SK-N-MC (cell line): ENCODE results near the gene BCAM.
"Not testable (repeated sequence)": the region's sequence is repeated elsewhere in the genome, so short reads cannot be mapped to it uniquely, and the experiment has no call there.

Experiments
- DNase-seq: peaks from one replicate; pipeline ENCODE4 v3.0.0-alpha.2; 2011; ENCODE audit warnings: low read depth, low spot score
- H3K27ac ChIP-seq: fragments of 200-600 bp; sonication (generic); 2 replicates; pipeline ENCODE4 v1.5.1; 2016; ENCODE audit warnings: mixed run types
- H3K36me3 ChIP-seq: fragments of 200-600 bp; sonication (generic); 2 replicates; pipeline ENCODE4 v1.6.1; 2017; ENCODE audit warnings: antibody characterized with exemption, low read length, mixed read lengths; ENCODE audit not compliant: insufficient read depth
- H3K4me3 ChIP-seq: fragments of 200-600 bp; sonication (generic); 2 replicates; pipeline ENCODE4 v1.5.1; 2016
- H3K9ac ChIP-seq: fragments of 200-600 bp; sonication (generic); 2 replicates; pipeline ENCODE4 v1.8.0; 2017; ENCODE audit warnings: mixed run types, mixed read lengths; ENCODE audit not compliant: insufficient read length
- H3K9me3 ChIP-seq: fragments of 200-600 bp; sonication (generic); 2 replicates; pipeline ENCODE4 v1.6.1; 2017; ENCODE audit warnings: low read depth, mild to moderate bottlenecking, antibody characterized with exemption, low read length, moderate library complexity, mixed read lengths
- EZH2 ChIP-seq: fragments of 200-600 bp; sonication (generic); IDR thresholded peaks from one replicate; pipeline ENCODE4 v1.6.1; 2017; ENCODE audit warnings: antibody characterized with exemption
- FOXP2 ChIP-seq: optimal IDR thresholded peaks from 2 replicates; pipeline ENCODE3; 2011; ENCODE audit warnings: mild to moderate bottlenecking, moderate library complexity; ENCODE audit not compliant: insufficient read depth; ENCODE audit errors: extremely low read length, control extremely low read depth
- POLR2AphosphoS5 ChIP-seq: IDR thresholded peaks from 2 replicates; pipeline ENCODE4 v1.6.1; 2012; ENCODE audit warnings: mild to moderate bottlenecking, low read depth, low read length, borderline replicate concordance

The BCAM gene

GRCh38 chr19:44772959-44773358 is 35.9 kb upstream of the BCAM start:
- Histone ChIP-seq H3K9ac (no peak overlapping the region), H3K36me3 (no peaks in the 10 kb centered on the region), H3K27ac (no peak overlapping the region), H3K9me3 (no peaks in the 10 kb centered on the region), H3K4me3 (no peak overlapping the region)
- TF ChIP-seq POLR2AphosphoS5 = no peak
- no peak for TF ChIP-seq FOXP2
- no peak for TF ChIP-seq EZH2
- no peak for DNase-seq

- no peak overlapping the region for H3K4me3 ChIP-seq
- no peaks in the 10 kb centered on the region for H3K9me3 ChIP-seq
- DNase-seq = no peak
- H3K27ac ChIP-seq = no peak overlapping the region
- TF ChIP-seq POLR2AphosphoS5 (no peak), FOXP2 (no peak), EZH2 (no peak)
- H3K36me3 ChIP-seq = no peaks in the 10 kb centered on the region
- H3K9ac ChIP-seq = no peak overlapping the region
These were observed 33.1 kb upstream of the BCAM start for GRCh38 chr19:44775676-44776240.

GRCh38 chr19:44776402-44777096 is 32.4 kb upstream of the BCAM start:
- TF ChIP-seq FOXP2 (no peak), POLR2AphosphoS5 (no peak), EZH2 (no peak)
- H3K9ac ChIP-seq = no peak overlapping the region
- H3K9me3 ChIP-seq = no peaks in the 10 kb centered on the region
- no peak for DNase-seq
- no peak overlapping the region for H3K4me3 ChIP-seq
- H3K36me3 ChIP-seq = no peaks in the 10 kb centered on the region
- H3K27ac ChIP-seq = no peak overlapping the region

DNA sequence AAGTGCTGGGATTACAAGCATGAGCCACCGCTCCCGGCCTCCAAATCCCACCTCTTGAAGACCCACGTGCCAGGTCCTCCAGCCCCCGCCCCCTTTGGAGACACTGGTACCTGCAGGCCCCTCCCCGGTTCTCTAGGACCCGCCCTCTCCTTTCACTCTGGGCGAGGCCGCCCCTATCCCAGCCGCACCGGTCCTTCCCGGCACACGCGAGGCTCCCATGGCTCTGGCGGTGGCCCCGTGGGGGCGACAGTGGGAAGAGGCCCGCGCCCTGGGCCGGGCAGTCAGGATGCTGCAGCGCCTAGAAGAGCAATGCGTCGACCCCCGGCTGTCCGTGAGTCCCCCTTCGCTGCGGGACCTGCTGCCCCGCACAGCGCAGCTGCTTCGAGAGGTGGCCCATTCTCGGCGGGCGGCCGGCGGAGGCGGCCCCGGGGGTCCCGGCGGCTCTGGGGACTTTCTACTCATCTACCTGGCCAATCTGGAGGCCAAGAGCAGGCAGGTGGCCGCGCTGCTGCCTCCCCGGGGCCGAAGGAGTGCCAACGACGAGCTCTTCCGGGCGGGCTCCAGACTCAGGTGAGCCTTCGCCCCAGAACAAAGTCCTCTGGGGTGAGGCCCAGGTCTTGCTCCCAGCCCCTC is 31.1 kb upstream of the BCAM start, which contains the start of gene CBLC:
Gene CBLC, plus strand, starts transcription at position 176 of the 633 bp plus-strand sequence. Its CDS starts 42 bp downstream, at position 218.
- Histone ChIP-seq H3K9ac (no peak within 1 kb of the TSS), H3K36me3 (no peaks in the 10 kb centered on the region), H3K4me3 (no peak within 1 kb of the TSS), H3K9me3 (no peaks in the 10 kb centered on the region), H3K27ac (no peak within 1 kb of the TSS)
- TF ChIP-seq FOXP2 (no peak), EZH2 (no peak), POLR2AphosphoS5 (no peak)
- no peak for DNase-seq

DNA sequence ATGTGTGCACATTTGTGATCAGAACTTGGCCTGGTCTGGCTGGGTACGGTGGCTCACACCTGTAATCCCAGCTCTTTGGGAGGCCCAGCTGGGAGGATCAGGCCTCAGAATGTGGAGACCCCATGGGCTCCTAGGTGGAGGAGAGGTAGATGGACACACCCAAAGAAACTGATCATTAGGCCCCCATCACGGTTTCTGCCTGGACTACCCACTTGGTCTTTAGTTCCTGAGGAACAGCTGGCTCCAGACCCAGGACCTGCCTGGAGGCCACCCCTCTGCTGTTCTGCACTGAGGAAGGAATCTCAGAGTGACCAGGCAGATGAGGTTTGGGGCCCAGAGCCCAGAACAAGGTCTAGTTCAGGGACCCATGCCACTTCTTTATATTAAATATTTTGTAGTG is 29.8 kb upstream of the BCAM start:
- Histone ChIP-seq H3K27ac (no peak overlapping the region), H3K9me3 (no peaks in the 10 kb centered on the region), H3K4me3 (no peak overlapping the region), H3K36me3 (no peaks in the 10 kb centered on the region), H3K9ac (no peak overlapping the region)
- no peak for TF ChIP-seq POLR2AphosphoS5
- no peak for TF ChIP-seq FOXP2
- no peak for TF ChIP-seq EZH2
- DNase-seq = no peak

DNA sequence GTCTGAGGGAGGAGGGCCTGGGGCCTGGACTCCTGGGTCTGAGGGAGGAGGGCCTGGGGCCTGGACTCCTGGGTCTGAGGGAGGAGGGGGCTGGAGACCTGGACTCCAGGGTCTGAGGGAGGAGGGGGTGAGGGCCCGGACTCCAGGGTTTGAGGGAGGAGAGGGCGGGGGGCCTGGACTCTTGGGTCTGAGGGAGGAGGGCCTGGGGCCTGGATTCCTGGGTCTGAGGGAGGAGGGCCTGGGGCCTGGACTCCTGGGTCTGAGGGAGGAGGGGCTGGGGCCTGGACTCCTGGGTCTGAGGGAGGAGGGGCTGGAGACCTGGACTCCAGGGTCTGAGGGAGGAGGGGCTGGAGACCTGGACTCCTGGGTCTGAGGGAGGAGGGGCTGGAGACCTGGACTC is 27.2 kb upstream of the BCAM start:
- H3K9ac ChIP-seq, H3K36me3 ChIP-seq, H3K9me3 ChIP-seq, H3K27ac ChIP-seq, H3K4me3 ChIP-seq, DNase-seq: not testable (repeated sequence)

DNA sequence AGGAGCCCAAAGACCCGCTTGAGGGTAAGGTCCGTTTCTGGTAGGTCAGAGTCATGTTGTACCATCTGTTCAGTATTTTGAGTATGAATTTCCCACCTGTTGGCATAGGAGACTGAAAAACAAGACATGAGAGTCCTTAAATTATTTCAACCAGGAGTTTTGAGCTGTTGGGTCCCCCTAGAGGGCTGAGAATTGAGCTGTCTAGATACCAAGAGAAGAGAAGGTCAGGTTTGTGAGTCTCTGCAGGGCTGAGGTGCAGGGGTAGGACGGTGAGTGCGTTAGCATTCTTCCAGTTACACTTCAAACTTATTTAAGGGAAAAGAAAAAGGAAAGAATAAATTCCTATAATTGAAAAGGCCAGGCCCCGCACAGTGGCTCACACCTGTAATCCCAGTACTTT is 26.2 kb upstream of the BCAM start:
- Histone ChIP-seq H3K36me3 (no peaks in the 10 kb centered on the region), H3K27ac (no peak overlapping the region)

DNA sequence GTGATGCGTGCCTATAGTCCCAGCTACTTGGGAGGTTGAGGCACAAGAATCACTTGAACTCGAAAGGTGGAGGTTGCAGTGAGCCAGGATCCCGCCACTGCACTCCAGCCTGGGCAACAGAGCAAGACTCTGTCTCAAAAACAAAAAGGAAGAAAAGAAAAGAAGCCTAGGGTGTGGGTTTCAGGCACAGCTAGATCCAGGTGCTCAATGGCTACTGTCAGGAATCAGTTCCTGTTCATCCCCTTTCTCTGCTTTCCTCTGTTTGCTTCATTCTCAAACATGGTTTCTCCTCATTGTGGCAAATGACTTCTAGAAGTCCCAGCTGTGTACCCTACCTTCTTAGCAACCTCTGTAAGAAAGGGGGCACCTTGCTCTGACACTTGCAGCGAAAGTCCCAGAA is 25.4 kb upstream of the BCAM start:
- no peaks in the 10 kb centered on the region for H3K36me3 ChIP-seq
- no peak overlapping the region for H3K9ac ChIP-seq
- DNase-seq = no peak
- H3K9me3 ChIP-seq = no peaks in the 10 kb centered on the region
- no peak overlapping the region for H3K4me3 ChIP-seq
- H3K27ac ChIP-seq = no peak overlapping the region
- TF ChIP-seq POLR2AphosphoS5 = no peak
- no peak for TF ChIP-seq EZH2
- TF ChIP-seq FOXP2 = no peak

More for the DNA sequence above, 26.2 kb upstream of the BCAM start:
- TF ChIP-seq POLR2AphosphoS5 (no peak), FOXP2 (no peak), EZH2 (no peak)
- no peak overlapping the region for H3K9ac ChIP-seq
- H3K9me3 ChIP-seq = no peaks in the 10 kb centered on the region
- no peak overlapping the region for H3K4me3 ChIP-seq
- no peak for DNase-seq

DNA sequence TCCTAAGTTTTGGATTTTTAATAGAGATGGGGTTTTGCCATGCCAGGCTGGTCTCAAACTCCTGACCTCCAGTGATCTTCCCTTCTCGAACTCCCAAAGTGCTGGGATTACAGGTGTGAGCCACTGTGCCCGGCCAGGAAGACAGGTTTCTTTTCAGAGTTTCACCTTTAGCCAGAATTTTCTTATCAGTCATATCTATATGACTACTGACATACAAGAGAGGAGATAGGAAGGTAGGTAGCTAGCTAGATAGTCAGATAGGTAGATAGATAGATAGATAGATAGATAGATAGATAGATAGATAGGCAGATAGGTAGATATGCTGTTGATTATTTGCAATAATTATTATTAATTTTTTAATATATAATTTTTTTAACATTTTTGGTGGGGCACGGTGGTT is 23.6 kb upstream of the BCAM start:
- Histone ChIP-seq H3K27ac (no peak overlapping the region), H3K4me3 (no peak overlapping the region), H3K9me3 (no peaks in the 10 kb centered on the region), H3K36me3 (no peaks in the 10 kb centered on the region), H3K9ac (no peak overlapping the region)
- no peak for DNase-seq
- TF ChIP-seq POLR2AphosphoS5 (no peak), EZH2 (no peak), FOXP2 (no peak)

DNA sequence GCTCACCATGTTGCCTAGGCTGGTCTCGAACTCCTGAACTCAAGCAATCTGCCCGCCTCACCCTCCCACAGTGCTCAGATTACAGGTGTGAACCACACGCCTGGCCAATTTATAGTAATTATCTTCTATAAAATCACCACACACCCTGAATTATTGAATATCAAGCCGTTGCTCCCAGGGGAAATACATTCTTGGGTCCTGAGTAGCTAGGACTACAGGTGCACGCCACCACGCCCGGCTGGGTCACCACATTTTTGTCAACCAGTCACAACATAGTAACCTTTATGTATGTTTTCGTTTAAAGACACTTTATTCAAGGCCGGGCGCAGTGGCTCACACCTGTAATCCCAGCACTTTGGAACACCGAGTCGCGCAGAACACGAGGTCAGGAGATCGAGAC is 22.9 kb upstream of the BCAM start:
- H3K27ac ChIP-seq = no peak overlapping the region
- no peak for TF ChIP-seq EZH2
- TF ChIP-seq FOXP2 = no peak
- no peak for TF ChIP-seq POLR2AphosphoS5
- H3K36me3 ChIP-seq = no peaks in the 10 kb centered on the region

More for the DNA sequence above, 22.9 kb upstream of the BCAM start:
- H3K4me3 ChIP-seq = no peak overlapping the region
- H3K9ac ChIP-seq = no peak overlapping the region
- DNase-seq = no peak
- no peaks in the 10 kb centered on the region for H3K9me3 ChIP-seq
